ENCODE measurements around the gene MUTYH. TPM values are rescaled to one million over a fixed set of nuclear protein-coding genes. Genes with fewer than 3 reads are reported as not detected.

The MUTYH gene
- total and polyA plus RNA-seq, 9 of the 15 experiments (the other 6 are each of a cell fraction or from before 2014, with no cell fraction given), result 3.4 to 53.5 (median 29.0) TPM

DNA sequence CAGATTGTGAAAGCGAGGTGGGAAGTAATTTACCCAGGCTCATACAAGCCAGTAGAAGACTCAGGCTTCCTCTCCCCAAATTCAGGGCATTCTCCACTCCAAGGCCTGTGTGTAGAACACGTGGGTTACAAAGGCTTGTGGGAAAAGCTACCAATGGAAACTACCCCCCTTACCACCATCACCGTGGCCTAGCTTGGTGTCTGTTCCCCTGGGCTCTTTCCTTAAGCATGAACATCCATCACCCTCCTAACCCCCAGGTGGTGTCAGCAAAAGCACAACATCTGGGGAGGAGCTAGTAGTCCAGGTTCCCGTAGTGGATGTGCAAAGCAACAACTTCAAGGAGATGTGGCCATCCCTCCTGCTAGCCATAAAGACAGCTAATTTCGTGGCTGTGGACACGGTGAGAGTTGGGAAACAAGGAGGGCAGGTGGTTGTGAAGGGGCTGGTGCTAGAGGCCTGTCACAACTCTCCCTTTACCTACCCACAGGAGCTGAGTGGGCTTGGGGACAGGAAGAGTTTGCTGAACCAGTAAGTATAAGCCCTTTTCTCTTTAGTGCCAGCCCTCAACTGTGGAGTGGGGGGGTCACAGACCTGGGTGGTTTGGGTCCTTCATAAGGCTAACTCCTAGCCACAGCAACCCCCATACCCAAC is 701 bp upstream of the MUTYH start (continued):
- TF ChIP-seq HES1 (IDR thresholded peaks at IDR 0.05; ENCODE audit: low read depth) (0 out of 2 replicates have a peak, but pooled peaks have one; percentile 3), ZBTB34 (CRISPR knock-in tag; IDR thresholded peaks at IDR 0.05) (no peak), AFF4 (CRISPR knock-in tag; IDR thresholded peaks at IDR 0.05) (no peak; the same call in 1 of the 2 replicates), E2F6 (IDR thresholded peaks at IDR 0.05; ENCODE audit: borderline replicate concordance in 1 of 2, extremely low read depth in 1 of 2, insufficient read depth in 1 of 2, insufficient read length in 1 of 2, low read depth in 1 of 2, low read length in 1 of 2, poor library complexity in 1 of 2, severe bottlenecking in 1 of 2) (peak in 1 of 2 experiments; percentile 53), KAT8 (IDR thresholded peaks at IDR 0.05; ENCODE audit: low read depth) (peak; percentile 42; the same call in 1 of the 2 replicates), FOXK2 (conservative IDR thresholded peaks at IDR 0.05 in 1 of 2, IDR thresholded peaks at IDR 0.05 in 1 of 2; ENCODE audit: low read depth in 2 of 2) (0 out of 4 replicates have a peak, but pooled peaks of 1 of the 2 experiments have one; percentile 22), USF2 (CRISPR knock-in tag; IDR thresholded peaks at IDR 0.05) (peak; percentile 25; the same call in 1 of the 2 replicates), NR2C1 (IDR thresholded peaks at IDR 0.05) (0 out of 2 replicates have a peak, but pooled peaks have one; percentile 13), NR2C1 (tag; IDR thresholded peaks at IDR 0.05) (no peak), XRCC5 (IDR thresholded peaks at IDR 0.05; ENCODE audit: low read depth, low read length) (peak; percentile 44; the same call in 1 of the 2 replicates), ELF2 (CRISPR knock-in tag; IDR thresholded peaks at IDR 0.05) (0 out of 2 replicates have a peak, but pooled peaks have one; percentile 13), SIN3A (IDR thresholded peaks at IDR 0.05; ENCODE audit: borderline replicate concordance in 2 of 2, control insufficient read depth in 1 of 2, low read depth in 2 of 2, low read length in 2 of 2) (0 out of 4 replicates have a peak, but pooled peaks of 1 of the 2 experiments have one; percentile 12), KLF1 (tag; IDR thresholded peaks at IDR 0.05) (no peak), MTA3 (IDR thresholded peaks at IDR 0.05; ENCODE audit: borderline replicate concordance) (peak; percentile 16; the same call in 1 of the 2 replicates), POLR2B (IDR thresholded peaks at IDR 0.05; ENCODE audit: low read depth, partially characterized antibody) (peak; percentile 10), MYNN (IDR thresholded peaks at IDR 0.05) (0 out of 2 replicates have a peak, but pooled peaks have one; percentile 2), MYNN (CRISPR knock-in tag; IDR thresholded peaks at IDR 0.05) (no peak), BDP1 (IDR thresholded peaks at IDR 0.05; ENCODE audit: insufficient read depth, insufficient read length) (no peak), FOSL1 (tag; conservative IDR thresholded peaks at IDR 0.05) (no peak)

Data from K562 (cell line).